ENCODE results near the gene DCD. TPM values are rescaled to one million over a fixed set of nuclear protein-coding genes. Genes with fewer than 3 reads are reported as not detected.

DCD gene
- total RNA-seq, 1 experiment from 2014 or later = not detected

DNA sequence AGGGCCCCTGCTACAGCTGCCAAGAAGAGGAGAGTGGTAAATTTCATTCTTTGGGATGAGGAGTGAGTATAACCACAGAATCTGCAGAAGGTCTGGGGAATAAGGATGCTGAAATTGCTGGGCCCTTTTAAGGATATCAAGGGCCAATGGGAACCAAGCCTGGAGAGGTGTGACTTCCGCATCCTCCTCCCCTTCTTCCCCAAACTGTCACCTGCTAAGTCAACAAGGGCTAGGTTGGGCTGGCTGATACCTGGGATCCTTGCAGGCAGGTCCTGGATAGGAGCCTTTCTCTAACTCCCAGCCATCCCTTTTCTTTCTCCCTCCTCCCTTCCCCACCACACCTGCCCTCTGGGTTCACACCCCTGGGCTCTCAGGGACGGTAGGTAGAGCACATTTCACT lies 13.4 kb downstream of the DCD start, which contains the start of gene LACRT:
Gene LACRT (minus strand): TSS at position 101 of the 400 bp plus-strand sequence. CDS start 54 bp downstream, at position 47.
- TF ChIP-seq, protein P1, sequence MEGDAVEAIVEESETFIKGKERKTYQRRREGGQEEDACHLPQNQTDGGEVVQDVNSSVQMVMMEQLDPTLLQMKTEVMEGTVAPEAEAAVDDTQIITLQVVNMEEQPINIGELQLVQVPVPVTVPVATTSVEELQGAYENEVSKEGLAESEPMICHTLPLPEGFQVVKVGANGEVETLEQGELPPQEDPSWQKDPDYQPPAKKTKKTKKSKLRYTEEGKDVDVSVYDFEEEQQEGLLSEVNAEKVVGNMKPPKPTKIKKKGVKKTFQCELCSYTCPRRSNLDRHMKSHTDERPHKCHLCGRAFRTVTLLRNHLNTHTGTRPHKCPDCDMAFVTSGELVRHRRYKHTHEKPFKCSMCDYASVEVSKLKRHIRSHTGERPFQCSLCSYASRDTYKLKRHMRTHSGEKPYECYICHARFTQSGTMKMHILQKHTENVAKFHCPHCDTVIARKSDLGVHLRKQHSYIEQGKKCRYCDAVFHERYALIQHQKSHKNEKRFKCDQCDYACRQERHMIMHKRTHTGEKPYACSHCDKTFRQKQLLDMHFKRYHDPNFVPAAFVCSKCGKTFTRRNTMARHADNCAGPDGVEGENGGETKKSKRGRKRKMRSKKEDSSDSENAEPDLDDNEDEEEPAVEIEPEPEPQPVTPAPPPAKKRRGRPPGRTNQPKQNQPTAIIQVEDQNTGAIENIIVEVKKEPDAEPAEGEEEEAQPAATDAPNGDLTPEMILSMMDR (conservative IDR thresholded peaks at IDR 0.05) = no peak
- Histone ChIP-seq H4K5ac (ENCODE audit: insufficient read length, low read depth, low read length) (no peak within 1 kb of the TSS), H4K20me1 (ENCODE audit: control insufficient read depth, insufficient read depth, insufficient read length) (no peaks in the 10 kb centered on the region)

More for the DNA sequence above, 13.4 kb downstream of the DCD start, which contains the start of gene LACRT:
- Histone ChIP-seq H3T11ph (ENCODE audit: low read length) (no peak within 1 kb of the TSS), H3K79me2 (ENCODE audit: insufficient read depth, low read length) (no peaks in the 10 kb centered on the region), H3K27me3 (ENCODE audit: insufficient read depth, low read length) (no peaks in the 10 kb centered on the region), H3K23me2 (ENCODE audit: insufficient read length, low read depth, low read length, poor library complexity, severe bottlenecking) (no peaks in the 10 kb centered on the region), H2BK12ac (ENCODE audit: insufficient read length, low read depth, low read length) (no peak within 1 kb of the TSS), H3K9ac (ENCODE audit: extremely low read depth, insufficient read length, low read length) (no peak within 1 kb of the TSS), H3K4me2 (ENCODE audit: insufficient read depth, insufficient read length, low read length) (no peak within 1 kb of the TSS), H3K4me1 (ENCODE audit: insufficient read depth, low read length) (no peaks in the 10 kb centered on the region), H2BK120ac (ENCODE audit: low read depth, low read length, poor library complexity, severe bottlenecking) (no peak within 1 kb of the TSS), H2BK15ac (ENCODE audit: low read depth, low read length) (no peak within 1 kb of the TSS), H4K8ac (replicated peaks; ENCODE audit: insufficient read length, low read depth, low read length) (no peak within 1 kb of the TSS), H2AFZ (ENCODE audit: low read length) (no peak within 1 kb of the TSS), H2BK5ac (ENCODE audit: insufficient read length, low read length) (no peak within 1 kb of the TSS), H2AK5ac (ENCODE audit: insufficient read length, low read length) (no peak within 1 kb of the TSS), H3K23ac (ENCODE audit: insufficient read length, low read depth, low read length) (no peak within 1 kb of the TSS), H3K18ac (ENCODE audit: insufficient read length, low read depth, low read length) (no peak within 1 kb of the TSS), H3K27ac (ENCODE audit: insufficient read length, low read depth, low read length) (no peak within 1 kb of the TSS), H3K79me1 (ENCODE audit: insufficient read depth, low read depth, low read length, poor library complexity, severe bottlenecking) (no peaks in the 10 kb centered on the region), H3K14ac (ENCODE audit: insufficient read depth, low read length) (no peak within 1 kb of the TSS), H3K56ac (ENCODE audit: insufficient read length, low read depth, low read length) (no peak within 1 kb of the TSS), H3K4ac (ENCODE audit: low read depth, low read length) (no peak within 1 kb of the TSS), H3K9me3 (ENCODE audit: control insufficient read depth, low read depth, low read length) (no peaks in the 10 kb centered on the region), H2BK20ac (ENCODE audit: low read depth, low read length, poor library complexity, severe bottlenecking) (no peak within 1 kb of the TSS), H4K91ac (ENCODE audit: insufficient read length, low read depth, low read length) (no peak within 1 kb of the TSS)
- peak; percentile 16 for DNase-seq
- WGBS (ENCODE audit: extremely low coverage, insufficient read length, low lambda C conversion rate) = no CpG with 5 or more reads among the region's 2 CpGs
- H3K36me3 Mint-ChIP-seq (ENCODE audit: insufficient read depth in 1 of 3, low read depth in 3 of 3) = no peaks in the 10 kb centered on the region
- no peak within 1 kb of the TSS; a peak in 1 of 7 replicates for H3K27ac Mint-ChIP-seq
- no peak within 1 kb of the TSS; a peak in 2 of 5 replicates for H3K4me3 Mint-ChIP-seq
- H3K9me3 Mint-ChIP-seq = peaks cover 0 to 2% of the 10 kb centered on the region in 2 experiments; a peak in 1 of 5 replicates
- peaks cover 43% of the 10 kb centered on the region for H3K27me3 Mint-ChIP-seq (ENCODE audit: low read depth)
- H3K4me1 Mint-ChIP-seq = peaks cover 2 to 3% of the 10 kb centered on the region in 2 experiments; a peak in 2 of 4 replicates
